ENCODE results near the gene LAMA3.

Gene LAMA3

DNA sequence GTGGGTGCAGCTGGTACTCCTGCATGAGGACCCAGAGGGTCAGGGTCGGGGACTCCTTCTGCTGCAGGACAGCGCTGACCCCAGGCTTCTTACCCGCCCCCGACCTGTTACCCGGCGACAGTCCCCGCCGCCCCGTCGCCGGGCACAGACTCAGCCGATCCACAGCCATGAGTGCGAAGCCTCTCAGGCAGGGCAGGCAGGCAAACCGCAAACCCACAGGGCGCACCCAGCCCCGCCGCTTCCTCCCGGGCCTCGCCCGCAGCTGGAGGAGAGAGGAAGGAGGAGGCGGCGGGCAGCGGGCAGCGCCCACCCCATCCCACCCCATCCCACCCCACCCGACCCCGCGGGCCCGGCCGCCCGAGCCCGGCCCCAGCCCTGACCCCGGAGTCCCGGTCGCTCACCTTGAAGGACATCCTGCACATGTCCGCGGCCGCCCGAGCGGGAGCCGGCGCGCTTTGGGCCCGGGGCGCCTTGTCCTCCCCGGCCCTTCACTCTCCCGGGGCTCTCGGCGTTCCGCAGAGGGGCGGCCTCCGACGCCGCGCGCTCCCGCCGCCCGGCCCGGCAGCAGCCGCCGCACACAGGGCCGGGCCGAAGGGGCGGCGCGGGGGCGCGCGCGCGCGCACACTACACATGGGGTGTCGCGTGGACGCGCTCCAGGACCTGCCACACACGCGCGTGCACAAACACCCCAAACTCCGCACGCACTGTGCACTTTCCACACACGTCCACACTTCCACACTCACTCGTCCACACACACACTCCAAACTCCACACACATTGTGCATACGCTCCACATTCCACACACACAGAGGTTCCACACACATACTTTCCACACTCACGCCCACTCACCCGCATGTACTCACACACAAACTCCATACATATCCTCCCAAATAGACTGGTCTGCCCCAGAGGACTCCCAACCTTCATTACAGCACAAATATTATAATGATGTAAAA lies 26.7 kb upstream of the LAMA3 start, which contains the start of gene ANKRD29:
Gene ANKRD29 (minus strand): TSS at position 603 of the 955 bp plus-strand sequence. CDS start 181 bp downstream, at position 422.
- DNase-seq (ENCODE audit: low spot score in 2 of 2) (peak; percentile 33 to 64), ATAC-seq (peak; percentile 84)
- peak within 1 kb of the TSS; percentile 69 for H3K4me3 Mint-ChIP-seq
- H3K9me3 Mint-ChIP-seq, result no peaks in the 10 kb centered on the region
- peaks cover 6% of the 10 kb centered on the region for H3K36me3 Mint-ChIP-seq
- H3K4me1 Mint-ChIP-seq, result peaks cover 31% of the 10 kb centered on the region
- no peak within 1 kb of the TSS for H3K27ac Mint-ChIP-seq

DNA sequence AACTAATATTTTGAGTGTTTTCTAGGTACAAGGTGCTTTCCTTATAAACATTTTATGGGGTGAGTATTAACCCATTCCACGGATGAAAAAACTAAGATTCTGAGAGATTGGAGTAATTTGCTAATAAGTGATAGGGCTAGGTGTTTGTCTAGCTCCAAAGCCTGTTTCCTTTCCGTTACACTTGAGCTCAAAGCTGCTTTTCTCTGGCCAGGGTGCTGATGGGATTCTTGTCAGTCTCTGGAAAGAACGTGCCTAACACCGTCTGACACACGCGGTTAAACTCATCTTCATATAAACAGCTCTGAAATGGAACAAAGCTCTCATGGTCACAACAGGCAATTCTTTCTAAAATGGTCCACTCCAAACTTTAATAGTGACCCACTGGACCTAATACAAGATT lies 24.6 kb upstream of the LAMA3 start:
- ATAC-seq, result no peak
- DNase-seq (ENCODE audit: low spot score in 2 of 2), result no peak
- Mint-ChIP-seq H3K9me3 (no peaks in the 10 kb centered on the region), H3K27ac (no peak overlapping the region), H3K36me3 (peaks cover 6% of the 10 kb centered on the region), H3K4me3 (no peak overlapping the region), H3K4me1 (peaks cover 31% of the 10 kb centered on the region)

DNA sequence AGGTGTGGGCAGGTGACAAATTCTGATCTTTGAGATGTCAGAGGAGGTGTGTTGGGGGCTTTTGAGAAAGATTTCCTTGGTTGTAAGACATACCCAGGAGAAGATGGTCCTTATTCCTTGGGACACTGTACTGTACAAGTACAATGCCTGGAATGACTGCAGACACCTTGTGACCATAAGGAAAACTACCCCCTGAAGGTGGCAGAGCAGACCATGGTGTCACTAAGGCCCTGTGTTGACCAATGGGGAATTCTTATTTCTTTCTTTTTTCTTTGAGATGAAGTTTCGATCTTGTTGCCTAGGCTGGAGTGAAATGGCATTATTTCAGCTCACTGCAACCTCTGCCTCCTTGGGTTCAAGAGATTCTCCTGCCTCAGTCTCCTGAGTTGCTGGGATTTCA lies 22.1 kb upstream of the LAMA3 start:
- ATAC-seq (no peak), DNase-seq (ENCODE audit: low spot score in 2 of 2) (no peak)
- peaks cover 19% of the 10 kb centered on the region for H3K4me1 Mint-ChIP-seq
- H3K27ac Mint-ChIP-seq, result no peak overlapping the region
- no peaks in the 10 kb centered on the region for H3K9me3 Mint-ChIP-seq
- H3K4me3 Mint-ChIP-seq, result no peak overlapping the region
- H3K36me3 Mint-ChIP-seq, result peaks cover 6% of the 10 kb centered on the region

DNA sequence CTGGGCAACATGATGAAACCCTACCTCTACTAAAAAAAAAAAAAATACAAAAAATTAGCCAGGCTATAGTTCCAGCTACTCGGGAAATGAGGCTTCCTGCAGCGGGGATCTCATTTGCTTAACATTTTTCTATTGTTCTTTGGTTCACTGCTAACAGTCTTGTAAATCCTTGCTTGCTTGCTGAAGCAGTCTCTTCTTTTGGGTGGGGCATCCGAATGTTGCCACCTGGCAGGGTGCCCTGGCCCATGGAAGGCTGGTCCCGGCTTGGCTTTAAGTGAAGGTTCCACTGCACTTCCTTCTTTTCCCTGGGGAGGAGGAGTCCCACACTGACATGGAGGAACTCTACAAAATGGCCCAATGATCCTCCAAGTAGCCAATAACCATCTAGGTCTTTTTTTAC lies 20.5 kb upstream of the LAMA3 start:
- Mint-ChIP-seq H3K4me3 (no peak overlapping the region), H3K9me3 (no peaks in the 10 kb centered on the region), H3K4me1 (peaks cover 6% of the 10 kb centered on the region), H3K36me3 (no peaks in the 10 kb centered on the region), H3K27ac (no peak overlapping the region)
- DNase-seq (ENCODE audit: low spot score in 2 of 2) (no peak), ATAC-seq (no peak)

DNA sequence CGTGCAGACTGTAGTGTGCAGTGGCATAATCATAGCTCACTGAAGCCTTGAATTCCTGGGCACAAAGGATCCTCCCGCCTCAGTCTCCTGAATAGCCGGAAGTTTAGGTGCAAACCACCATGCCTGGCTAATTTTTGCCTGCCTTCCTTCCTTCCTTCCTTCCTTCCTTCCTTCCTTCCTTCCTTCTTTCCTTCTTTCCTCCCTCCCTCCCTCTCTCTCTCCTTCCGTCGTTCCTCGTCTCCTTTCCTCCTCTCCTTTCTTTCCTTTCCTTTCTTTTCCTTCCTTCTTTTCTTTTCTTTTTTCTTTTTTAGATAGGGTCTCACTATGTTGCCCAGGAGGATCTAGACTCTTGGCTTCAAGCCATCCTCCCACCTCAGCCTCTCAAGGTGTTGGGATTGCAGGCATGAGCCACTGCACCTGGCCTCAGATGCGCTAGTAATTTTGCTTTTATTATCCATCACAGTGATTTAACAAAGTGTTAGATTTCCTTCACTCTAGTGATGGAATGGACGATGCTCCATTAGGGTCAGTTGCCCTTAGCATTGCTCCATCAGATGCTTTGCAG lies 20.0 kb upstream of the LAMA3 start:
- no peak for ATAC-seq
- Mint-ChIP-seq H3K9me3 (no peaks in the 10 kb centered on the region), H3K36me3 (no peaks in the 10 kb centered on the region), H3K27ac (no peak overlapping the region), H3K4me1 (peaks cover 6% of the 10 kb centered on the region), H3K4me3 (no peak overlapping the region)
- no peak for DNase-seq (ENCODE audit: low spot score in 2 of 2)

DNA sequence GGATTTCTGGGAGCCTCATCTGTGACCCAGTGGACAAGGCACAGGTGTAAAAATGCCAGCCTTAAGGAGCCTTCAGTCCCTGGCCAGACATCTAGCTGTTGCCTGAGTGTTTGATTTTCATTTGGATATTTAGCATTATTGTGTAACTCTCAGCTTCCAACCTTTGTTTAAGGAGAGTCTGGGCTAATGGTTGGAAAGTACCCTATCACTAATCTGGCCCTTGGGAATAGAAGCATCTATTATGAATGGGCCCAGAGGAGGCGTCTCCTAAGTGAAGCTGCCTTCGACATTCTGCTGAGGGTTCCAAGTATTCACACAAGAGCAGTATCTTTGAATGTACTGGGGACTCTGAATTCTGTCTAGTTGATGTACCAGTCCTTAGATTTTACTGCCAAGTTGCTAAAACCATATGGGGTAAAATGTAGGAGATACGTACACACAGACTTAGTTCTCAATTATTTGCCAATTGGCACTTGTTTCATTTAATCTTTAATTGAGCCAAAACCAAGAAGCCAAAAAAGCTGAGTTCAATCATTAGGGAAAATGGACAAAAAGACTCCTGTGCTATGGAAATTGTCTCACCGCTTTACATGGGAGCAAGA lies 19.3 kb upstream of the LAMA3 start:
- ATAC-seq (no peak), DNase-seq (ENCODE audit: low spot score in 2 of 2) (no peak)
- Mint-ChIP-seq H3K4me3 (no peak overlapping the region), H3K36me3 (no peaks in the 10 kb centered on the region), H3K9me3 (no peaks in the 10 kb centered on the region), H3K4me1 (peaks cover 6% of the 10 kb centered on the region), H3K27ac (no peak overlapping the region)

DNA sequence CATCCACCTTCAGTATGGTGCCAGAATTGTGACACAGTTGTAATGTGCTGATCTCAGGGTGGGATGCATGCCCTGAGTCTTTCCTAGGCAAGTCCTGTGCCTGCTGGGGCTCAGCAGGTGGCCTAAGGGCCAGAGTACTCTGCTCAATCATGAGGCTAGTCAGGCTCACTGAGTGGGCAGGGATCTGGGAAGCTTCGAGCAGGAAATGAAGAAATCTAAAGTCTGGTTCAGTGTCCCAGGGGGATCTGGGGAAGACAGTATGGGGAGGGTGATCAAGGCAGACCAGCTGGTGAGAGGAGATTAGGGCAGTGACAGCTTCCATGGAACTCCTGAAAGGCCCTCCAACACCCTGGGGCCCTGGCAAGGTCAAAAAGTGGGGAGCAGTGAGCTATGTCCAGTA lies 17.7 kb upstream of the LAMA3 start:
- Mint-ChIP-seq H3K27ac (no peak overlapping the region), H3K9me3 (no peaks in the 10 kb centered on the region), H3K4me3 (no peak overlapping the region), H3K36me3 (no peaks in the 10 kb centered on the region), H3K4me1 (no peaks in the 10 kb centered on the region)
- ATAC-seq (no peak), DNase-seq (ENCODE audit: low spot score in 2 of 2) (no peak)

DNA sequence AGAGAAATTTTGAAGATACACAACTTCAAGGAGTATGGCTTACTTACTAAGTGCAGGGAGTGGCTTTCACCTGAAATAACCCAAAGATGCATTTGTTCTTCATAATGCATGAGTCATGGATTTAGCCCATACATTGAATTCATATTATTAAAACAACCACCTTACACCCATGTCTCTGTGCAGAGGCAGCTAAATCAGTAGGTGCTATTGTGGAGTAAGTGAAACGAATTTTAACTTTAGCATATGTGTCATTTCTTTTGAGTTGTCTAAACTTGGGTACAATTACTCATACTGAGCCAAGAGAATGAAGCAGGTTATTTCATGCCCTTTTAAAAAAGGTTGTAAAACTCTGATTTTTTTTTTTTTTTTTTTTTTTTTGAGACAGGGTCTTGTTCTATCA lies 15.5 kb upstream of the LAMA3 start:
- Mint-ChIP-seq H3K9me3 (no peaks in the 10 kb centered on the region), H3K36me3 (no peaks in the 10 kb centered on the region), H3K27ac (no peak overlapping the region), H3K4me1 (no peaks in the 10 kb centered on the region), H3K4me3 (no peak overlapping the region)
- DNase-seq (ENCODE audit: low spot score in 2 of 2) (no peak), ATAC-seq (peak; percentile 89)

DNA sequence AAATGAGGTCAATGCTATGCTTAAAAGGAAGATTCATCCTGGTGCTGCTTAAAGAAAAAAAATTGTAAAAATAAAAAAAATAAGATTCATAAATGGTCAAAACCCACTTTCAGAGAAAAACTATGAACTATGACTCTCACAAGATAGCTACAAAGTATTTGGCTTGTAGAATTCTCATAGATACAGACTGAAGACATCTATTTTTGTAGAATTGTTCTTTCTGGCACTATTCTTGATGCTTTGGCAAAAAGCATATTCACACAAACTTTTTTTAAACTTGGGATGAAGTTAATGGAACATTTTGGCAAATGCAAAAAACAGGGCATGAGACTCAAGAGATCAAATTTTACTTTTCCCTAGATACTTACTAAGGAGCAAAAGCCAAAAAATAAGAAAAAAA lies 14.0 kb upstream of the LAMA3 start:
- Mint-ChIP-seq H3K4me3 (no peak overlapping the region), H3K4me1 (no peaks in the 10 kb centered on the region), H3K27ac (no peak overlapping the region), H3K36me3 (no peaks in the 10 kb centered on the region), H3K9me3 (no peaks in the 10 kb centered on the region)
- DNase-seq (ENCODE audit: low spot score in 2 of 2), result no peak
- no peak for ATAC-seq

DNA sequence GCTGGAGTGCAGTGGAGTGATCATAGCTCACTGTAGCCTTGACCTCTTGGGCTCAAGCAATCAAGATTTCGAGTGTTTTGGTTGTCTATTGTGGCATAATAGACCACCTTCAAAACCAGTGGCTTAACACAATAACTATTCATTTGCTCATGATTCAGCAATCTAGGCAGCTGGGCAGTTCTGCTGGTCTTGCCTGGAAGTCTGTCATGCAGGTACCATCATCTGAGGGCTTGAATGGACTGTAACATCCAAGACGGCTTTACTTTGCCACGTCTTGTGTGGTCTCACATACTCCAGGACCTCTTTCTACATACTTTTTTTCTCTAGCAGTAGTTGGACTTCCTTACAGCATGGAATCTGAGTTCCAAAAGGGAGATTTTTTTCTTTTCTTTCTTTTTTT lies 13.4 kb upstream of the LAMA3 start:
- no peaks in the 10 kb centered on the region for H3K9me3 Mint-ChIP-seq
- no peak overlapping the region for H3K27ac Mint-ChIP-seq
- ATAC-seq, result no peak
- H3K36me3 Mint-ChIP-seq, result no peaks in the 10 kb centered on the region
- no peaks in the 10 kb centered on the region for H3K4me1 Mint-ChIP-seq
- H3K4me3 Mint-ChIP-seq, result no peak overlapping the region
- DNase-seq (ENCODE audit: low spot score in 2 of 2), result no peak

DNA sequence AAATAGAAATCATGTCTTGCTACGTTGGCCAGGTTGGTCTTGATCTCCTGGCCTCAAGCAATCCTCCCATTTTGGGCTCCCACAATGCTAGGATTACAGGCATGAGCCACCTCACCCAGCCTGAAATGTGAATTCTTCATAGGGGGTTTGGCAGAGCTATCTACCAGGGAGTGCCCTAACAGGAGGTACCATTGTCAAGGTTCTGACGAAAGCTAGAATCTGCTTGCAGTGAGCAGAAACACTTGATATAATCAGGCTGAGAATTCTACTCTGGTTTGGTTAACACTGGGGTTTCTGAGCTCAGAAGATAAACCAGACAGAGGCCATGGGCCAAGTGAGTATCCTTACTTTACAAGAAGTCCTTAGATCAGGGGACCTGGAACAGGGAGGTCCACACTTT lies 7.2 kb upstream of the LAMA3 start:
- H3K36me3 Mint-ChIP-seq, result no peaks in the 10 kb centered on the region
- no peak for ATAC-seq
- H3K27ac Mint-ChIP-seq, result no peak overlapping the region
- H3K4me1 Mint-ChIP-seq, result no peaks in the 10 kb centered on the region
- H3K4me3 Mint-ChIP-seq, result no peak overlapping the region
- no peak for DNase-seq (ENCODE audit: low spot score in 2 of 2)
- no peaks in the 10 kb centered on the region for H3K9me3 Mint-ChIP-seq

DNA sequence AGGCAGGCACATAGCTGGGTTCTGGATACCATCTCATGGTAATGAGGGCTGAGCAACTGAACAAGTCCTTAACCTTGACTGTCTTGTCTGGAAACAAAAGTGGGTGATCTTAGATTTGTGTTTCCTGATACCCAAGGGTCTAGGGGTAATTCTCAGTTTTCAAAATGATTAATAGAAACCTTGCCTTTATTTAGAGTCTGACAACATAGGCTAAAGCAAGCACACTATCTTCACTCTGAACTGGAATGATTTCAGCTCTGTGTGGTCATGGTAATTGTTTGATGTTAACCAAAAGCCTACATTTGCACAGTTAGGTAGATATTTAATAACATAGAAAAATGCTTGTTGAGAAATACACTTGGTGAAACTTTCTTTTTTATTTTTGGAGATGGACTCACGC lies 6.8 kb upstream of the LAMA3 start:
- Mint-ChIP-seq H3K36me3 (no peaks in the 10 kb centered on the region), H3K27ac (no peak overlapping the region), H3K9me3 (no peaks in the 10 kb centered on the region), H3K4me3 (no peak overlapping the region), H3K4me1 (no peaks in the 10 kb centered on the region)
- DNase-seq (ENCODE audit: low spot score in 2 of 2), result no peak
- ATAC-seq, result no peak

DNA sequence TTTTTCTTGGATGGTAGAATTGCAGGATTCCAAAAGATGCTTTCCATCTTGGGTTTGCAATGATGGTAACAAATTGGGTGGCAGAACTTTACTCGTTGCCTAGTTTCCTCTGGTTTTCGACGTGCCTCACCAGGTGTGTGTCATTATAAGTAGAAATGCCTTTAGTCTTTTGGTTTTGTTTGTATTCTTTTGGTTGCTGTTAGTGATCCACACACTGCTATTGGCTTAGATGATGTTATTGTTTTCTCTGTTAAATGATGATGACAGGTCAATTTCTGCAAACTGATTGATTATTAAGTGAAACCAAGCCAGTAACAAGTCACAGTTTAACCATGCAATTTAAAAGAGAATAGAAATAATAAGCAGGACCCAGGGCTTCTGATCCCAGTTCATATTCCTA lies 6.1 kb upstream of the LAMA3 start:
- Mint-ChIP-seq H3K27ac (no peak overlapping the region), H3K4me3 (no peak overlapping the region), H3K4me1 (no peaks in the 10 kb centered on the region), H3K9me3 (no peaks in the 10 kb centered on the region), H3K36me3 (no peaks in the 10 kb centered on the region)
- ATAC-seq (no peak), DNase-seq (ENCODE audit: low spot score in 2 of 2) (no peak)

DNA sequence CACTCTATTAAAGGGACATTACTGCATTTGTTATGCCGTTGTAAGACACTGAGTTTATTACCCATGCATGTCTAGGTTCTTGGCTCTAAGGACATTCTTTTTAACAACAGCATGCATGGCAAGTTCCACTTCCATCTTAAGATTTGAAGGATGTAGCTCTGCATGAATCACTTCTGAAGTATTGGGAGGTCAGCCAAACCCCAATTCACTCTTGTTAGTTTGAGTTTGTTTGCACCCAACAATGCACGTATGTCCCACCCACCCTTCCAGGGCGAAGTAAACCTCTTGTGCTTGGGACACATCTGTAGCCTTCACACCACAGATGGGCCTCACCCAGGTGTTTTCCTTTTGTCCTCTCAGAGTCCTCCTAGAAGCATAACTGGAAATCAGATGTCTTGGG lies 5.6 kb upstream of the LAMA3 start:
- no peak overlapping the region for H3K4me3 Mint-ChIP-seq
- H3K36me3 Mint-ChIP-seq, result no peaks in the 10 kb centered on the region
- no peak overlapping the region for H3K27ac Mint-ChIP-seq
- DNase-seq (ENCODE audit: low spot score in 2 of 2) (no peak), ATAC-seq (no peak)
- no peaks in the 10 kb centered on the region for H3K9me3 Mint-ChIP-seq
- peaks cover under 1% of the 10 kb centered on the region for H3K4me1 Mint-ChIP-seq

DNA sequence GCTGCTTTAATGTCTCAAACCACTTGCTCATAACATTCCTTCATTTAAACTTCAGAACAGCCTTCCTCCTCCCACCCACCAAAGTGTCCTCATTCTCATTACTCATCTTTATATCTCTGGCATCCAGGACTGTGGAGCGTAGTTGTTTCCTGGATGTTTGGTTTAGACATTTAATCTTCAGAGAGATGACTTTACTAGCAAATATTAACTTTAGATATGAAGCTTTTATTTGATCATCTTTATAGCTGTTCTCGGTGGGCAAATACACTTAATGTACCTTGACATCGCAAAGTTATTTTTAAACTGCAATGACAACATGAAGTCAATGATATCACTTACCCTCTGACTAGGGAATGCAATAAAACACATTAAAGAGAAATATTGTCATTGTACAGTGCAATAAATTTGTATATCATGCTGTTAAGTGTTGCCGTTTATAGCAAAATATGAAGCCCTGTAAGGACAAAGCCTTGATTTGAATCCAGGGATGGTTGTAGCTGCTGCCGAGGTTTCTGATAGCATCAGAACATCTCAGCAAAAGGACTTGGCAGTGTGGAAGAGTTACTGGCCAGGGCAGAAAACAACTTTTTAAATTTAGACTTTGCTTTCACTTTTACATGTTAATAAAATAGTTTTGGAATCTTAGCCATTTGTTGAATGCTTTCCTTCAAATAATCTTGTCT lies 4.6 kb upstream of the LAMA3 start:
- DNase-seq (ENCODE audit: low spot score in 2 of 2) (no peak), ATAC-seq (no peak)
- Mint-ChIP-seq H3K36me3 (no peaks in the 10 kb centered on the region), H3K4me1 (peaks cover 5% of the 10 kb centered on the region), H3K4me3 (no peak overlapping the region), H3K9me3 (no peaks in the 10 kb centered on the region), H3K27ac (no peak overlapping the region)
